PC-3 (cell line): ENCODE data around the gene CYP4X1.
A peak's percentile ranks its signal among the peaks of the same experiment; 100 is the strongest.
"Not testable (repeated sequence)": the region's sequence is repeated elsewhere in the genome, so short reads cannot be mapped to it uniquely, and the experiment has no call there.

Experiments used
- EZH2 ChIP-seq: fragments of 300-600 bp; sonication (generic); IDR thresholded peaks from one replicate; pipeline ENCODE4 v1.6.1; 2017; ENCODE audit warnings: antibody characterized with exemption, mild to moderate bottlenecking, low read length; ENCODE audit not compliant: unreplicated experiment
- TF ChIP-seq, protein P1 (sequence below): fragments of 300-600 bp; sonication (generic); conservative IDR thresholded peaks from 2 replicates; pipeline ENCODE4 v1.5.1; 2017; ENCODE audit warnings: antibody characterized with exemption, low read depth, mild to moderate bottlenecking, low read length

DNA sequence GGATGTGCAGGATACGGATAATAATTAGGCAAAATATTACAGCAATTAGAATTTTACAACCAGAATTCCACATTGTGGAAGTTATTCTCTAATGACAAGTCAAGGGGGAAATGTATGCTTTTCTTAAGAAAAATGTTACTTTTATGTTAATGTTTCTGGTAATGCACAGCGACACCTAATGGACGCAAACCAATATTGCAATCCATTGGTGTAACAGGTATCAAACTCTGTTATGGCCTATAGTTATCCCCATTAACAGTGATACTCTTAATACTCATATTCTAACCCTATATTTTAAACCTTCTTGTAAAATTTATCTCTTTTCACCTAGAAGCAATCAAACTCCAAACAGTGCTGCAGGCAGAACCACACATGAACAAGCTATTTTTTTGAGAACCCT, 65.9 kb downstream of the CYP4X1 start:
- TF ChIP-seq, protein P1, sequence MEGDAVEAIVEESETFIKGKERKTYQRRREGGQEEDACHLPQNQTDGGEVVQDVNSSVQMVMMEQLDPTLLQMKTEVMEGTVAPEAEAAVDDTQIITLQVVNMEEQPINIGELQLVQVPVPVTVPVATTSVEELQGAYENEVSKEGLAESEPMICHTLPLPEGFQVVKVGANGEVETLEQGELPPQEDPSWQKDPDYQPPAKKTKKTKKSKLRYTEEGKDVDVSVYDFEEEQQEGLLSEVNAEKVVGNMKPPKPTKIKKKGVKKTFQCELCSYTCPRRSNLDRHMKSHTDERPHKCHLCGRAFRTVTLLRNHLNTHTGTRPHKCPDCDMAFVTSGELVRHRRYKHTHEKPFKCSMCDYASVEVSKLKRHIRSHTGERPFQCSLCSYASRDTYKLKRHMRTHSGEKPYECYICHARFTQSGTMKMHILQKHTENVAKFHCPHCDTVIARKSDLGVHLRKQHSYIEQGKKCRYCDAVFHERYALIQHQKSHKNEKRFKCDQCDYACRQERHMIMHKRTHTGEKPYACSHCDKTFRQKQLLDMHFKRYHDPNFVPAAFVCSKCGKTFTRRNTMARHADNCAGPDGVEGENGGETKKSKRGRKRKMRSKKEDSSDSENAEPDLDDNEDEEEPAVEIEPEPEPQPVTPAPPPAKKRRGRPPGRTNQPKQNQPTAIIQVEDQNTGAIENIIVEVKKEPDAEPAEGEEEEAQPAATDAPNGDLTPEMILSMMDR: peak; percentile 44; the same call in 1 of the 2 replicates
- not testable (repeated sequence) for TF ChIP-seq EZH2
